ENCODE data around the gene SMYD5.

DNA sequence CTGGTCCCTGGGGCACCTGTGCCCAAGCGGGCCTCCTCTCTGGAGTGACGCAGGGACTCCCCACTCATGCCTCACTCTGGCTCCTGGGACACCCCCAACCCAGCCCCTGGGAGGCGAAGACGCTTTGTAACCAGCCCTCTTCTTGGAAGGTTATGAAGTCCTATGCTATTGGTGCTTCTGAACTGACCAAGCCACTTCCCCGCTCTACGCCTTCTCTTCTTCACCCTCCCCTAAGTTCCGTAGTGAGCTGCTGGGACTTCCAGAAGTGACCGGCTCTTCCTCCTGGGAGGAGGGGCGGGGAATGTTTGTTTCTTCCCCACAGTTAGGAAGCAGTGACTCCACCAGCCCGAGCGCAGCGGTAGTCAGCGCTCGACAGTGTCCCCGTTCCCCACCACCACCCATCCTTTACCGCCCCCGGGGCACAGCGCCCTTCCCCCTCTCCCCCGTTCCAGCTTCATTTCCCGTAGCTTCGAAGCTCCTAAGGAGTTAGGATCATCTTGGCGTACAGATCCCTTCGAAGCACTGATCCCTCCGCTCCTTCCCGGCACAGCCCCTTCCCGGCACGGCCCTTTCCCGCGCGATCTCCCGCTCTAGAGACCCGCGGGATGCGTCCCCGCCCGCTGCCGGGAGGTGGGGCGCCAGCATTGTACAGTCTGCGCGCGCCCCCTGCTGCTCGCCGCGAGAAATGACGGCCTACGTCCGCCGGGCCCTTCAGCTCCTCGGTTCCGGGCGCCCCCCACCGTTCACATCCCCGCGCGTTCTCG lies 37.0 kb upstream of the SMYD5 start:
- TF ChIP-seq, protein P1, sequence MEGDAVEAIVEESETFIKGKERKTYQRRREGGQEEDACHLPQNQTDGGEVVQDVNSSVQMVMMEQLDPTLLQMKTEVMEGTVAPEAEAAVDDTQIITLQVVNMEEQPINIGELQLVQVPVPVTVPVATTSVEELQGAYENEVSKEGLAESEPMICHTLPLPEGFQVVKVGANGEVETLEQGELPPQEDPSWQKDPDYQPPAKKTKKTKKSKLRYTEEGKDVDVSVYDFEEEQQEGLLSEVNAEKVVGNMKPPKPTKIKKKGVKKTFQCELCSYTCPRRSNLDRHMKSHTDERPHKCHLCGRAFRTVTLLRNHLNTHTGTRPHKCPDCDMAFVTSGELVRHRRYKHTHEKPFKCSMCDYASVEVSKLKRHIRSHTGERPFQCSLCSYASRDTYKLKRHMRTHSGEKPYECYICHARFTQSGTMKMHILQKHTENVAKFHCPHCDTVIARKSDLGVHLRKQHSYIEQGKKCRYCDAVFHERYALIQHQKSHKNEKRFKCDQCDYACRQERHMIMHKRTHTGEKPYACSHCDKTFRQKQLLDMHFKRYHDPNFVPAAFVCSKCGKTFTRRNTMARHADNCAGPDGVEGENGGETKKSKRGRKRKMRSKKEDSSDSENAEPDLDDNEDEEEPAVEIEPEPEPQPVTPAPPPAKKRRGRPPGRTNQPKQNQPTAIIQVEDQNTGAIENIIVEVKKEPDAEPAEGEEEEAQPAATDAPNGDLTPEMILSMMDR (IDR thresholded peaks at IDR 0.05), result peak; percentile 94 to 99 (median 99)
- TF ChIP-seq POLR2A (IDR thresholded peaks at IDR 0.05), result peak in 2 of 3 donors; percentile 31 to 37
